RWPE1 (cell line): ENCODE data around the gene TMPRSS3.

ENCODE experiments used
- CTCF ChIA-PET: fragments of 350-600 bp; sonication (Branson Sonifier 250); formaldehyde crosslinking; extraction: SDS; loops from one replicate; lab custom pipeline; 2021; lab: Yijun Ruan, JAX
- POLR2A ChIA-PET: fragments of 400-600 bp; formaldehyde crosslinking; extraction: SDS; loops from one replicate; lab custom pipeline; 2020; ENCODE audit warnings: antibody characterized with exemption; ENCODE audit not compliant: low non-redundant PET; lab: Yijun Ruan, JAX
- DNase-seq: peaks from one replicate; pipeline ENCODE4 v3.0.0; 2012; ENCODE audit warnings: low spot score
- H3K27ac ChIP-seq: fragments of 450-650 bp; 2 replicates; pipeline ENCODE4 v1.5.1; 2017
- CTCF ChIP-seq: fragments of 450-650 bp; conservative IDR thresholded peaks from 2 replicates; pipeline ENCODE4 v1.5.1; 2017; ENCODE audit warnings: low read depth, mild to moderate bottlenecking

The TMPRSS3 gene

GRCh38 chr21:42429856-42430255, 34.0 kb upstream of the TMPRSS3 start:
- no peak for TF ChIP-seq CTCF
- ChIA-PET CTCF (no interaction called here), POLR2A (no interaction called here)
- no peak overlapping the region for H3K27ac ChIP-seq
- DNase-seq: no peak

GRCh38 chr21:42429021-42429420, 33.2 kb upstream of the TMPRSS3 start:
- ChIA-PET CTCF (no interaction called here), POLR2A (no interaction called here)
- DNase-seq: no peak
- H3K27ac ChIP-seq: no peak overlapping the region
- TF ChIP-seq CTCF: no peak

- CTCF ChIA-PET: no interaction called here
Measured at GRCh38 chr21:42427809-42428419, 32.1 kb upstream of the TMPRSS3 start.

GRCh38 chr21:42426876-42427480, 31.1 kb upstream of the TMPRSS3 start:
- CTCF ChIA-PET: no interaction called here
- no peak for DNase-seq
- TF ChIP-seq CTCF: no peak
- no peak overlapping the region for H3K27ac ChIP-seq
- POLR2A ChIA-PET: no interaction called here

More at GRCh38 chr21:42427809-42428419, 32.1 kb upstream of the TMPRSS3 start:
- POLR2A ChIA-PET: no interaction called here
- H3K27ac ChIP-seq: no peak overlapping the region
- no peak for TF ChIP-seq CTCF
- no peak for DNase-seq

- ChIA-PET CTCF (interaction anchor here (0.9 kb wide), 1 partner anchor 45 kb away, joined by 3 read pairs; no protein-coding TSS in a partner anchor), POLR2A (no interaction called here)
- no peak for TF ChIP-seq CTCF
- DNase-seq: no peak
- H3K27ac ChIP-seq: no peak overlapping the region
Measured at GRCh38 chr21:42426424-42426823, 30.6 kb upstream of the TMPRSS3 start.

GRCh38 chr21:42425591-42425990, 29.7 kb upstream of the TMPRSS3 start:
- DNase-seq: no peak
- no peak overlapping the region for H3K27ac ChIP-seq
- TF ChIP-seq CTCF: no peak
- CTCF ChIA-PET: interaction anchor here (0.9 kb wide), 1 partner anchor 45 kb away, joined by 3 read pairs; no protein-coding TSS in a partner anchor
- POLR2A ChIA-PET: no interaction called here
